Measurements from ENCODE around the gene THOP1.

The THOP1 gene

GRCh38 chr19:2797280-2797679, 12.0 kb downstream of the THOP1 start:
- no peak for DNase-seq (ENCODE audit: low read depth)
- no peak for TF ChIP-seq CTCF (conservative IDR thresholded peaks at IDR 0.05; ENCODE audit: control insufficient read depth, insufficient read depth, low read depth, low read length)
- no peak overlapping the region for H3K4me3 ChIP-seq (ENCODE audit: control insufficient read depth, low read depth, low read length)

- no peak overlapping the region for H3K4me3 ChIP-seq (ENCODE audit: control insufficient read depth, low read depth, low read length)
- DNase-seq (ENCODE audit: low read depth), result no peak
- no peak for TF ChIP-seq CTCF (conservative IDR thresholded peaks at IDR 0.05; ENCODE audit: control insufficient read depth, insufficient read depth, low read depth, low read length)
Observed at GRCh38 chr19:2798158-2798685, 12.9 kb downstream of the THOP1 start.

- TF ChIP-seq CTCF (conservative IDR thresholded peaks at IDR 0.05; ENCODE audit: control insufficient read depth, insufficient read depth, low read depth, low read length), result no peak
- peak; percentile 23 for DNase-seq (ENCODE audit: low read depth)
- H3K4me3 ChIP-seq (ENCODE audit: control insufficient read depth, low read depth, low read length), result no peak overlapping the region
Observed at GRCh38 chr19:2798733-2799132, 13.4 kb downstream of the THOP1 start.

GRCh38 chr19:2799273-2800020, 14.1 kb downstream of the THOP1 start:
- H3K4me3 ChIP-seq (ENCODE audit: control insufficient read depth, low read depth, low read length), result no peak overlapping the region
- DNase-seq (ENCODE audit: low read depth), result no peak
- TF ChIP-seq CTCF (conservative IDR thresholded peaks at IDR 0.05; ENCODE audit: control insufficient read depth, insufficient read depth, low read depth, low read length), result no peak

- DNase-seq (ENCODE audit: low read depth), result no peak
- no peak for TF ChIP-seq CTCF (conservative IDR thresholded peaks at IDR 0.05; ENCODE audit: control insufficient read depth, insufficient read depth, low read depth, low read length)
- H3K4me3 ChIP-seq (ENCODE audit: control insufficient read depth, low read depth, low read length), result no peak overlapping the region
Observed at GRCh38 chr19:2800506-2800905, 15.2 kb downstream of the THOP1 start.

- TF ChIP-seq CTCF (conservative IDR thresholded peaks at IDR 0.05; ENCODE audit: control insufficient read depth, insufficient read depth, low read depth, low read length), result no peak
- DNase-seq (ENCODE audit: low read depth), result no peak
- no peak overlapping the region for H3K4me3 ChIP-seq (ENCODE audit: control insufficient read depth, low read depth, low read length)
Observed at GRCh38 chr19:2802826-2803225, 17.5 kb downstream of the THOP1 start.

All from fibroblast of mammary gland (primary cell).